Omental fat pad (tissue), 4 donors: ENCODE measurements around the gene HEPACAM2. TPM values are rescaled to one million over a fixed set of nuclear protein-coding genes. Genes with fewer than 3 reads are reported as not detected.

Experiments used
- ATAC-seq: fragments of 150-250 bp; one replicate; pipeline ENCODE4 v1.9.1; 2016; ENCODE audit warnings: mild to moderate bottlenecking, moderate library complexity; ENCODE audit not compliant: low FRiP score
- DNase-seq: peaks from one replicate; pipeline ENCODE4 v3.0.0-alpha.2; 2019; ENCODE audit warnings: low spot score
- CTCF ChIP-seq, 3 donors: fragments of 450-650 bp; IDR thresholded peaks; one replicate each; pipeline ENCODE4 v1.5.1; 2016 to 2017; ENCODE audit warnings: antibody characterized with exemption in 3 of 3, mild to moderate bottlenecking in 3 of 3, moderate library complexity in 2 of 3
- total RNA-seq, 4 donors: library from RNA; depleted of rRNA; stranded (reverse); fragments of >200 nt; gene quantifications; one replicate each; pipeline ENCODE4 v1.1.0, GENCODE V29; 2016

Gene HEPACAM2
- total RNA-seq, 4 donors from 2014 or later = not detected

- DNase-seq = no peak
- ATAC-seq = no peak
- no peak for TF ChIP-seq CTCF (IDR thresholded peaks at IDR 0.05)
These were observed 40.8 kb downstream of the HEPACAM2 start for GRCh38 chr7:93185303-93186027.

GRCh38 chr7:93179173-93179572 is 47.1 kb downstream of the HEPACAM2 start:
- TF ChIP-seq CTCF (IDR thresholded peaks at IDR 0.05) = no peak
- ATAC-seq (no peak), DNase-seq (no peak)

GRCh38 chr7:93178213-93178612 is 48.1 kb downstream of the HEPACAM2 start:
- no peak for ATAC-seq
- TF ChIP-seq CTCF (IDR thresholded peaks at IDR 0.05) = no peak

GRCh38 chr7:93176992-93177580 is 49.2 kb downstream of the HEPACAM2 start:
- no peak for ATAC-seq
- no peak for DNase-seq
- no peak for TF ChIP-seq CTCF (IDR thresholded peaks at IDR 0.05)

More at GRCh38 chr7:93178213-93178612, 48.1 kb downstream of the HEPACAM2 start:
- DNase-seq = no peak

GRCh38 chr7:93175219-93175618 is 51.0 kb downstream of the HEPACAM2 start:
- ATAC-seq = no peak
- no peak for DNase-seq
- TF ChIP-seq CTCF (IDR thresholded peaks at IDR 0.05) = no peak

- no peak for TF ChIP-seq CTCF (IDR thresholded peaks at IDR 0.05)
- no peak for DNase-seq
- no peak for ATAC-seq
These were observed 53.6 kb downstream of the HEPACAM2 start for GRCh38 chr7:93172683-93173082.
